OCI-LY1 (cell line): Measurements from ENCODE around the gene POLL.

Experiments
- CTCF ChIP-seq: fragments of 200-600 bp; sonication (generic), shearing (Covaris generic); IDR thresholded peaks from 2 replicates; pipeline ENCODE4 v1.5.1; 2017; ENCODE audit warnings: mild to moderate bottlenecking, antibody characterized with exemption, low read length, moderate library complexity, mixed read lengths
- EZH2 ChIP-seq: fragments of 200-600 bp; sonication (generic), shearing (Covaris generic); IDR thresholded peaks from 2 replicates; pipeline ENCODE4 v1.8.0; 2017; ENCODE audit warnings: borderline replicate concordance, mixed run types, mild to moderate bottlenecking, antibody characterized with exemption, low read length, moderate library complexity, mixed read lengths

DNA sequence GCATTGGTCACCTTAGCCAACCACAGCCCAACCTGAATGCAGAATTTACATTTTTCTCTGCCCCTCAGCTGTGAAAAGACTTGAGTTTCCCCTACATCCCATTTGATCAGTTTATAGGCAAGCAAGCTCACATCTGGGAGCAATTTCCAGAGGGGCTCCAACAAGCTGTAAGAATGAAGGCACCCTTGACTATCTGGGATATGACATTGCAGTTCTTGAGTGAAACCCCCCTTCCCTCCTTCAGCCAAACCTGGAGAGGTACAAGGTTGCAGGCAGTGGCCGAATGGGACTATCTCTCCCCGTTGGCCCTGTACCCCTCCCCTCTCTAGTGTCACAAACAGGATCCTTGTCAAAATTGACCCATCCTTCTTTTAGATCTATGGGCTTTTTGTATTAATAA lies 30.5 kb downstream of the POLL start:
- TF ChIP-seq CTCF (no peak), EZH2 (no peak)
